ENCODE data around the gene PTPRG.

- no peak for TF ChIP-seq POLR2A (IDR thresholded peaks at IDR 0.05; ENCODE audit: low read length)
- no peak for TF ChIP-seq GATA1 (IDR thresholded peaks at IDR 0.05; ENCODE audit: low read depth, low read length)
Observed at GRCh38 chr3:61956236-61956635, 394.9 kb downstream of the PTPRG start.
